Stimulated activated CD4-positive, alpha-beta T cell treated with anti-CD3 and anti-CD28 coated beads, TNF-alpha, amount 100 ng/mL, for 48 hours (primary cell): ENCODE data around the gene ZNF785.
A peak's percentile ranks its signal among the peaks of the same experiment; 100 is the strongest.
"Not testable (repeated sequence)": the region's sequence is repeated elsewhere in the genome, so short reads cannot be mapped to it uniquely, and the experiment has no call there.

Experiments used
- DNase-seq, 3 donors: peaks; one replicate each; pipeline ENCODE4 v3.0.0-alpha.2; 2020; ENCODE audit warnings: low read depth in 3 of 3

ZNF785 gene

GRCh38 chr16:30585400-30586191, at the start of gene ZNF785:
TSS of gene ZNF785 (minus strand) at chr16:30585697. CDS start at chr16:30585611, 86 bp downstream.
- peak; percentile 87 to 92 (median 87) for DNase-seq

GRCh38 chr16:30633526-30633925, 48.0 kb upstream of the ZNF785 start:
- DNase-seq: no peak

GRCh38 chr16:30632454-30632853, 47.0 kb upstream of the ZNF785 start:
- not testable (repeated sequence) for DNase-seq

GRCh38 chr16:30628628-30629540, 43.4 kb upstream of the ZNF785 start:
- peak; percentile 73 to 87 (median 87) for DNase-seq

GRCh38 chr16:30626236-30626635, 40.7 kb upstream of the ZNF785 start:
- no peak for DNase-seq

- no peak for DNase-seq
Measured at GRCh38 chr16:30623536-30624283, 38.2 kb upstream of the ZNF785 start.

- DNase-seq: no peak
Measured at GRCh38 chr16:30622455-30623032, 37.0 kb upstream of the ZNF785 start.

- no peak for DNase-seq
Measured at GRCh38 chr16:30621765-30622164, 36.3 kb upstream of the ZNF785 start.

- no peak for DNase-seq
Measured at GRCh38 chr16:30620169-30620568, 34.7 kb upstream of the ZNF785 start.

- no peak for DNase-seq
Measured at GRCh38 chr16:30619638-30620037, 34.1 kb upstream of the ZNF785 start.

GRCh38 chr16:30619202-30619601, 33.7 kb upstream of the ZNF785 start:
- DNase-seq: no peak

- DNase-seq: peak; percentile 73 to 80 (median 76)
Measured at GRCh38 chr16:30615358-30616091, 30.0 kb upstream of the ZNF785 start.

- peak; percentile 88 to 92 (median 92) for DNase-seq
Measured at GRCh38 chr16:30609926-30610839, 24.7 kb upstream of the ZNF785 start, which contains the start of gene ZNF689. TSS of gene ZNF689 (minus strand) at chr16:30610389. CDS start at chr16:30610041, 348 bp downstream.

GRCh38 chr16:30609002-30609925, 23.8 kb upstream of the ZNF785 start:
- DNase-seq: peak in 2 of 3 donors; percentile 18 to 33

- no peak for DNase-seq
Measured at GRCh38 chr16:30606004-30606403, 20.5 kb upstream of the ZNF785 start.

GRCh38 chr16:30605158-30605557, 19.7 kb upstream of the ZNF785 start:
- no peak for DNase-seq

- DNase-seq: no peak
Measured at GRCh38 chr16:30604316-30604947, 18.9 kb upstream of the ZNF785 start.

- no peak for DNase-seq
Measured at GRCh38 chr16:30603945-30604315, 18.4 kb upstream of the ZNF785 start.
